Adipocyte (in vitro differentiated cells): ENCODE results near the gene CUBN.
A peak's percentile ranks its signal among the peaks of the same experiment; 100 is the strongest.

Experiments
- DNase-seq: peaks from one replicate; pipeline ENCODE4 v3.0.0-alpha.2; 2015; ENCODE audit warnings: low read depth
- H3K27me3 ChIP-seq: replicated peaks from 2 replicates; pipeline ENCODE4 v1.7.0; 2013; ENCODE audit warnings: mild to moderate bottlenecking, low read length, moderate library complexity; ENCODE audit not compliant: control insufficient read depth, insufficient read depth
- H3K36me3 ChIP-seq: 2 replicates; pipeline ENCODE4 v1.7.0; 2013; ENCODE audit warnings: low read length, mild to moderate bottlenecking, moderate library complexity; ENCODE audit not compliant: control insufficient read depth, insufficient read depth, severe bottlenecking
- H3K4me1 ChIP-seq: 2 replicates; pipeline ENCODE4 v1.7.0; 2013; ENCODE audit warnings: mild to moderate bottlenecking, low read length, moderate library complexity; ENCODE audit not compliant: control insufficient read depth, insufficient read depth
- H3K4me3 ChIP-seq: 2 replicates; pipeline ENCODE4 v1.7.0; 2013; ENCODE audit warnings: mild to moderate bottlenecking, low read length, moderate library complexity
- H3K9ac ChIP-seq: 2 replicates; pipeline ENCODE4 v1.7.0; 2013; ENCODE audit warnings: mild to moderate bottlenecking, low read length, moderate library complexity
- H3K9me3 ChIP-seq: 2 replicates; pipeline ENCODE4 v1.7.0; 2013; ENCODE audit warnings: mild to moderate bottlenecking, low read length, moderate library complexity; ENCODE audit not compliant: control insufficient read depth

CUBN gene

DNA sequence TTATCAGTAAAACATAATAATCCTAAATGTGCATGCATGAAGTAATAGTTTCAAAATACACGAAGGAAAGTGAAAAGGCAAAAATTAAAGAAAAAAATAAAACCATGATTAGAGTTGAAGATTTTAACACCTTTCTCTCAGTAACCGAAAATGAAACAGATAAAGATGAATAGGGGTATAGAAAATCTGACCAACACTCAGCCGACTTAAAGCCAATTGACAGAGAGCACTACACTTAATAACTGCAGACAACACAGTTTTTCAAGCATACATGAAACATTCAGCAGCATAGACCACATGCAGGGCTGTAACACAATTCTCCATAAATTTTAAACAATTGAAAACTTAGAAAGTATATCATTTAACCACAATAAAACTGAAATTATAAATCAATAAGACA, 76.1 kb downstream of the CUBN start:
- Histone ChIP-seq H3K4me3 (no peak overlapping the region), H3K27me3 (no peaks in the 10 kb centered on the region), H3K9ac (no peak overlapping the region), H3K9me3 (peaks cover 19% of the 10 kb centered on the region), H3K4me1 (peaks cover 12% of the 10 kb centered on the region), H3K36me3 (no peaks in the 10 kb centered on the region)
- no peak for DNase-seq

DNA sequence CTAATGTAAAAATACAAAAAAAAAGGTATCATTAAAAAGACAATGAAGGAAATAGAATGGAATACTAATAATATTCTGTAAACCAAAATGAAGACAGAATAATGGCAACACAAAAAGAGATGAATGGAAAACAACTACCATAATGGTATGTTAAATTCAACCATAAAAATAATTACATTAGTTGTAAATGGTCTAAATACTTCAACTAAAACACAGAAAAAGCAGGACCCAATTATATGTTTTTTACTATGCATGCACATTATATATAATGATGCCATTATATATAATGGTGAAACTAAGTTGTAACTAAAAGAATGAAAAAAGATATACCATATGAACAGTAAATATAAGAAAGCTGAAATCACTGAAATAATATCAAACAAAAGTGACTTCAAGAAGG, 76.5 kb downstream of the CUBN start:
- H3K4me1 ChIP-seq, result peaks cover 12% of the 10 kb centered on the region
- no peaks in the 10 kb centered on the region for H3K36me3 ChIP-seq
- no peak for DNase-seq
- no peak overlapping the region for H3K9ac ChIP-seq
- H3K27me3 ChIP-seq, result no peaks in the 10 kb centered on the region
- no peak overlapping the region for H3K4me3 ChIP-seq
- H3K9me3 ChIP-seq, result peaks cover 19% of the 10 kb centered on the region

DNA sequence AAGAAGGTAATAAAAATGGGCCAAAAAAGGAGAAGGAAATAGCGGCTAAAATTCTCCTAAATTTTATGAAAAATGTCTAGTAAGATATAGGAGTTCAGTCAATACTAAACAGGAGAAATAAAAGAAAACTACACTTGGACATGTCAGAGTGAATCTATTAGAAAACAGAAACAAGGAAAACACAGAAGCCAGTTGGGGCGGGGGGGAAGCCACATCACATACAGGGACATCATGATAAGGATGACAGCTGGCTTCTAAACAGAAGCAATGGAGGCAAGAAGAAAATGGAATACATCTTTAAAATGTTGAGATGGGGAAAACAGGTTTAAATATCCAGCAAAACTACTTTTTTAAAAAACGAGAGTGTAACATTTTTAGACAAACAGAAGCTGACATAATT, 77.8 kb downstream of the CUBN start:
- DNase-seq, result no peak
- Histone ChIP-seq H3K4me3 (no peak overlapping the region), H3K36me3 (no peaks in the 10 kb centered on the region), H3K9ac (no peak overlapping the region), H3K4me1 (peaks cover 13% of the 10 kb centered on the region), H3K9me3 (peaks cover 19% of the 10 kb centered on the region), H3K27me3 (no peaks in the 10 kb centered on the region)

DNA sequence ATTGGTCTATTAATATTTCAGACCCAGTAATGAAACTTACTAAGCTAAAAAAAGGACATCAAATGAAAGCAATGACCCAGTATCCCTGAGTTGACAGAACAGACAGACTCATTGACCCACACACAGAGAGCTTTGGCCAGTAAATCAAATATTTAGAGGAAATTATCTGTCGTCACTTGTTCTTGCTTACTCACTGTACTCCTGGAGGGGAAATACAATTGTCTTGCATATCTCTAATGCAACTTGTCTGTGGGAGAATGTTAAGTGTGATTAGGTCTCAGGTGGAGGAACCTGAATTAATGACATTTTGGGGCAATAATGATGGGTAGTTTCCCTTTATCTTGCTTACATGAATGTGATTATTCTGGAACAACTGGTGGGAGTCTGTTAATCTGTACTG, 80.4 kb downstream of the CUBN start:
- H3K4me3 ChIP-seq, result no peak overlapping the region
- no peaks in the 10 kb centered on the region for H3K36me3 ChIP-seq
- peaks cover 19% of the 10 kb centered on the region for H3K9me3 ChIP-seq
- DNase-seq, result no peak
- H3K4me1 ChIP-seq, result peaks cover 9% of the 10 kb centered on the region
- H3K27me3 ChIP-seq, result no peaks in the 10 kb centered on the region
- H3K9ac ChIP-seq, result no peak overlapping the region

DNA sequence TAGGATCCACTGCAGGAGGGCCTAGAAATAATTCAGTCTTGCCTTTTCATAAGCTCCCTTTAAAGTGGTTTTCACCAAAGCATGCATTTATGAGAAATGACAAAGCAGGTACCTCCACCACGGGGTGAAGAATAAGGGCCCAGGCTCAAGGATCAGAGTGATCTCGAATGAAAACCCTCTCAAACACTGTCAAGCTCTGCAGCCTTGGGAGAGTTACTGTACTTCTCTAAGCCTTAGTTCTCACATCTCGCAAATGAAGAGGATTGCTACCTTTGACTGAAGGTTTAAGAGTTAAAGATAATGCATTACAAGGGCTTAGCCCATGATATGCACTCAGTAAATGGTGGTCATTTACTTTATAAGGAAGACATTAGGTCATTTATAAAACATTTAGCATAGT, 81.7 kb downstream of the CUBN start:
- H3K36me3 ChIP-seq, result no peaks in the 10 kb centered on the region
- DNase-seq, result no peak
- no peak overlapping the region for H3K4me3 ChIP-seq
- H3K27me3 ChIP-seq, result no peaks in the 10 kb centered on the region
- no peak overlapping the region for H3K9ac ChIP-seq
- H3K4me1 ChIP-seq, result peaks cover 9% of the 10 kb centered on the region
- H3K9me3 ChIP-seq, result peaks cover 12% of the 10 kb centered on the region

DNA sequence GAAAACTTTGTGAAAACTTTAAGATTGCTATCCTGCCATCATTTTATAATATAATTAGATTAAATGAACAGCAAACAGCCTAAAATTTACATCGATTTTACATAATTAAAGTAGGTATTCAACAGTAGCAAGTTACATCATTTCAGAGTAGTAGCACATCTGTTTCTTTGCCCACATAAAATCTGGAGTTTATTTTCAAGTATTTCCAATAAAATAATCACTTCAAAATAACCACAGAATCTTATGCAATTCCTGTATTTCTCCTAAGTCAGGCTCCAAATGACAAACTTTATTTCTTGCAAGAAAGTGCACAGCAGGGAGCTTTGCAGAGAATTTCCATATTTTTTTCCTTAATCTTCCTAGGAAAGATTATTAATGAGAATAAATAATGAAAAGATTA, 82.6 kb downstream of the CUBN start:
- Histone ChIP-seq H3K4me3 (no peak overlapping the region), H3K9me3 (peaks cover 5% of the 10 kb centered on the region), H3K36me3 (no peaks in the 10 kb centered on the region), H3K9ac (no peak overlapping the region), H3K4me1 (peaks cover 9% of the 10 kb centered on the region), H3K27me3 (no peaks in the 10 kb centered on the region)
- DNase-seq, result peak; percentile 48

DNA sequence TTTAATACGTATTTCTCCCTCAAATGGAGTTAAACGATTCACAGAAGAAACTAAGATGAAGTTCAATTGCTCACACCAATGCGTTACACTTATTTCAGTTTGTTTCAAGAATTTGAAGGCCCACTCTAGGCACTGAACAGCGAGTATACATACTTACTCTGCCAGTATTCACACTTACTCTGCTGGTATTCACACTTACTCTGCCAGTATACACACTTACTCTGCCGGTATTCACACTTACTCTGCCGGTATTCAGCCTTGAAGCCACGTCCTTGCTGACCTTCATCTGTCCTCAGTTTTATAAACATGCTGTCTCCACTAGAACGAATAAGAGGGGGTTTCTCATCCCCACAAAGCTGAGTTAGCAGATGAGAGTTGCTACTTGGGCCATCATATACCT, 86.0 kb downstream of the CUBN start:
- Histone ChIP-seq H3K9ac (no peak overlapping the region), H3K9me3 (no peaks in the 10 kb centered on the region), H3K4me1 (peaks cover 24% of the 10 kb centered on the region), H3K36me3 (no peaks in the 10 kb centered on the region), H3K4me3 (no peak overlapping the region), H3K27me3 (no peaks in the 10 kb centered on the region)
- DNase-seq, result no peak

DNA sequence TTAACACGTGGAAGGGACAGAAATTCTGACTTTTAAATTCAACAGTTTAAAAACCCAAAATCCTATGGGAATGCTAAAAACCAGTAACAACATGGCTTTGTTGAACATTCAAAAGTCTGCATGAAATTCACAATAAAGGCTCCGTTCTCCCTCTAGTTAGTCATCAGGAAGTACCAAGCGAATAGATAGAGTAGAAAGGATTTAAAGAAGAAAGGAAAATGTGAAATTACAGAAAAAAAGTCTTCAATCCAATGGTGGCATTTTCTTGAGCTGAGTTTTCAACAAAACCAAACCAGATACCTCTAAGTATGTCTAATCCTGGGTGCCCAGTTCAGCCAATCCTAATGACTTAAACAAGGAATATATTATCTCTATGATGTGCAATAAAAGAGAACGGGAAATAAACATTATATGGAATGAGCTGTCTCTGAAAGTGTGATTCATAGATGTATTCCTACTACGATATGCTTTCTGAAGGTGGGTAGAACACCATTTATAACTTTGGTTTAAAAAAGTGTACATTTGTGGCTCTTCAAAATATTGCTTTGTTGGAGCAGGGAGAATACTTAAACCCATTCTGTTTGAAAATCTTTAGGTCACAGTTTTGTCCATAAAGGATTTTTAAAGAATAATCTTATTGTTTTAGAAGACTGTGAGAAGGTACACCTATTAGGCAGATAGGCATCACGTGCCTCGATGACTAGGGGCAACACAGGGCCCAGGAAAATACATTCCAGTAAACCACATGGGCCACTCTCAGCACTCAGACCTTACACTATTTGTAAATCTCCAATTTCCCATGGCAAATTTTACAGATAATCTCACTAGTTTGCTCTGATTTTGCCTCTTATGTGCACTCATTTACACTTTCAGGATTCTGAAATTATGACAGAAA, 87.7 kb downstream of the CUBN start:
- Histone ChIP-seq H3K36me3 (no peaks in the 10 kb centered on the region), H3K4me1 (peaks cover 31% of the 10 kb centered on the region), H3K27me3 (no peaks in the 10 kb centered on the region), H3K4me3 (no peak overlapping the region), H3K9me3 (no peaks in the 10 kb centered on the region), H3K9ac (peak overlapping the region; percentile 10)
- DNase-seq, result no peak

DNA sequence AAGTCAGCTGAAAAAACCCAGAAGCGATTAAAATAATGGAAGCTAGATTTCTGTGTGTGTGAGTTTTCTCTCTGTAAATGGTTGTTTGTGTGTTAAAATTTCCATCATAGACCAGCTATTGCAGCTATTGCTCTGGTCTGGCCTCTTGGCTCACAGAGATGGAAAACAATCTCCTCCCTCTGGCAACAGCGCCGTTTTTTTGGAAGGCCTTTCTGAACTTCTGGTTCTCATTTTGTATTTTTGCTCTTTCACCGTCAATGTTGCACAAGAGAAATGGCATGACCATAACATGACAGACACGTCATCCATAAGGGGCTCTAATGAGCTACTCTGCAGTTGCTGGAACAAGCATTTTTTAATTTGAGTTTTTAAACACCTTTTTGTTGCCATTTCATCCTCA, 91.0 kb downstream of the CUBN start:
- peak overlapping the region; percentile 64 for H3K4me3 ChIP-seq
- DNase-seq, result peak; percentile 91
- no peaks in the 10 kb centered on the region for H3K27me3 ChIP-seq
- H3K9me3 ChIP-seq, result no peaks in the 10 kb centered on the region
- H3K4me1 ChIP-seq, result peaks cover 31% of the 10 kb centered on the region
- H3K36me3 ChIP-seq, result no peaks in the 10 kb centered on the region
- H3K9ac ChIP-seq, result peak overlapping the region; percentile 84

DNA sequence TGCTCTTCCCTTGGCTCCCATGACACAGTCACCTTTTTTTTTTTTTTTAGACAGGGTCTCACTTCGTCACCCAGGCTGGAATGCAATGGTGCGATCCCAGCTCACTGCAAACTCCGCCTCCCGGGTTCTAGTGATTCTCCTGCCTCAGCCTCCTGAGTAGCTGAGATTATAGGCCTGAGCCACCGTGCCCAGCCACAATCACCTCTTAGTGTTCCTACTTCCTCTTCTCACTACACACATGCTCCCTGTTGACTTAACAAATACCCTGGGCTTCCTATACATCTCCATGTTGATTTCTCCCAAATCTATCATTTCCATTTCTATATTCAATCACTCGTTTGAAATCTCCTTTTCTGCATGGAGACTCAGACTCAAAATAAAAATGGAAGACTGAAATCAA, 91.7 kb downstream of the CUBN start:
- peak overlapping the region; percentile 84 for H3K9ac ChIP-seq
- H3K9me3 ChIP-seq, result no peaks in the 10 kb centered on the region
- H3K27me3 ChIP-seq, result no peaks in the 10 kb centered on the region
- no peaks in the 10 kb centered on the region for H3K36me3 ChIP-seq
- peak overlapping the region; percentile 64 for H3K4me3 ChIP-seq
- DNase-seq, result no peak
- H3K4me1 ChIP-seq, result peaks cover 31% of the 10 kb centered on the region

DNA sequence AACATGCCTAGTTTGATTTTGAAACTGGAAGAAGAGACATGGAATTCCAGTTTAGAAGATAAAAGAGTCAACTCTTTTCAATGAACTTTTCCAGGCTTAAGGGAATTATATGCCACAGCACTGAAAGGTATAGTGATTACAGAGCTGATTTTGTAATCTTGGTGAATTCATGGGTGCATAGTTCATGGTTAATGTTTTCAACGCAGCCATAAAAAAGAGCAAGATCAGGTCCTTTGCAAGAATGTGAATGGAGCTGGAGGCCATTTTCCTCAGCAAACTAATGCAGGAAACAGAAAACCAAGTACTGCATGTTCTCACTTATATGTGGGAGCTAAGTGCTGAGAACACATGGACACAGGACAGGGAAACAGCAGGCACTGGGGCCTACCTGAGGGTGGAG, 94.2 kb downstream of the CUBN start:
- Histone ChIP-seq H3K9me3 (no peaks in the 10 kb centered on the region), H3K9ac (no peak overlapping the region), H3K27me3 (no peaks in the 10 kb centered on the region), H3K4me1 (peaks cover 28% of the 10 kb centered on the region), H3K4me3 (no peak overlapping the region), H3K36me3 (no peaks in the 10 kb centered on the region)
- no peak for DNase-seq
